WTC11 (cell line): ENCODE data around the gene ELMO1. TPM values are rescaled to one million over a fixed set of nuclear protein-coding genes. Genes with fewer than 3 reads are reported as not detected.

Experiments
- ATAC-seq: fragments of 200-7000 bp; cut with Tn5 transposase; 2 replicates; pipeline ENCODE4 v1.10.0; 2021; ENCODE audit warnings: mild to moderate bottlenecking, moderate library complexity
- CTCF ChIA-PET: fragments of 300-600 bp; sonication (Branson Sonifier 250); formaldehyde crosslinking; loops from one replicate; lab custom pipeline; 2021; ENCODE audit warnings: antibody characterized with exemption; lab: Charles Lee
- POLR2A ChIA-PET: fragments of 350-600 bp; sonication (Branson Sonifier 250); formaldehyde crosslinking; loops from one replicate; lab custom pipeline; 2021; ENCODE audit warnings: antibody characterized with exemption; lab: Charles Lee
- DNase-seq: peaks from one replicate; pipeline ENCODE4 v3.0.0; 2021; ENCODE audit warnings: low spot score
- H3K27ac Mint-ChIP-seq: 2 replicates; pipeline ENCODE4 v1.8.0; 2021; ENCODE audit warnings: mixed read lengths
- H3K27me3 Mint-ChIP-seq: 2 replicates; pipeline ENCODE4 v1.8.0; 2021; ENCODE audit warnings: low read depth, mild to moderate bottlenecking, moderate library complexity, mixed read lengths
- H3K36me3 Mint-ChIP-seq: 2 replicates; pipeline ENCODE4 v1.8.0; 2021; ENCODE audit warnings: mixed read lengths
- H3K4me1 Mint-ChIP-seq: 2 replicates; pipeline ENCODE4 v1.8.0; 2022; ENCODE audit warnings: mixed read lengths
- H3K4me3 Mint-ChIP-seq: 2 replicates; pipeline ENCODE4 v1.8.0; 2021; ENCODE audit warnings: mild to moderate bottlenecking, moderate library complexity, mixed read lengths
- H3K9me3 Mint-ChIP-seq: 2 replicates; pipeline ENCODE4 v1.8.0; 2021; ENCODE audit warnings: mixed read lengths
- AR ChIP-seq: fragments of 250-450 bp; sonication (Bioruptor Pico); IDR thresholded peaks from 2 replicates; pipeline ENCODE4 v1.9.0; 2021; ENCODE audit warnings: mild to moderate bottlenecking
- ATF2 ChIP-seq: sonication (generic); formaldehyde crosslinking; IDR thresholded peaks from 2 replicates; pipeline ENCODE4 v1.8.1; 2022; ENCODE audit warnings: low read depth, missing genetic modification reagents, borderline replicate concordance
- ATF3 ChIP-seq: sonication (generic); formaldehyde crosslinking; conservative IDR thresholded peaks from 2 replicates; pipeline ENCODE4 v1.8.1; 2022; ENCODE audit warnings: mild to moderate bottlenecking, missing genetic modification reagents
- E2F1 ChIP-seq: sonication (generic); formaldehyde crosslinking; IDR thresholded peaks from 2 replicates; pipeline ENCODE4 v1.8.0; 2022; ENCODE audit warnings: mild to moderate bottlenecking, missing genetic modification reagents
- ELF4 ChIP-seq: sonication (generic); formaldehyde crosslinking; IDR thresholded peaks from 2 replicates; pipeline ENCODE4 v1.8.1; 2022; ENCODE audit warnings: low read depth, mild to moderate bottlenecking, moderate library complexity, missing genetic modification reagents
- EMX1 ChIP-seq: fragments of 250-450 bp; sonication (Bioruptor Pico); IDR thresholded peaks from 2 replicates; pipeline ENCODE4 v1.8.0; 2021; ENCODE audit warnings: mild to moderate bottlenecking
- ESRRA ChIP-seq: sonication (generic); formaldehyde crosslinking; IDR thresholded peaks from 2 replicates; pipeline ENCODE4 v1.8.1; 2022; ENCODE audit warnings: mild to moderate bottlenecking, missing genetic modification reagents, borderline replicate concordance
- FOXP4 ChIP-seq: sonication (generic); formaldehyde crosslinking; IDR thresholded peaks from 2 replicates; pipeline ENCODE4 v1.8.0; 2022; ENCODE audit warnings: mild to moderate bottlenecking, missing genetic modification reagents
- GRHL2 ChIP-seq: fragments of 250-450 bp; sonication (Bioruptor Pico); IDR thresholded peaks from 2 replicates; pipeline ENCODE4 v1.8.0; 2022; ENCODE audit warnings: mild to moderate bottlenecking, moderate library complexity; ENCODE audit not compliant: insufficient replicate concordance, severe bottlenecking
- GTF2I ChIP-seq: fragments of 250-450 bp; sonication (Bioruptor Pico); conservative IDR thresholded peaks from 2 replicates; pipeline ENCODE4 v1.4.0; 2021; ENCODE audit warnings: mild to moderate bottlenecking
- MXD4 ChIP-seq: fragments of 250-450 bp; sonication (Bioruptor Pico); IDR thresholded peaks from 2 replicates; pipeline ENCODE4 v1.8.0; 2021; ENCODE audit warnings: mild to moderate bottlenecking, moderate library complexity, borderline replicate concordance
- OVOL2 ChIP-seq: fragments of 250-450 bp; sonication (Bioruptor Pico); IDR thresholded peaks from 2 replicates; pipeline ENCODE4 v1.9.0; 2021; ENCODE audit warnings: mild to moderate bottlenecking, borderline replicate concordance
- PREB ChIP-seq: sonication (generic); formaldehyde crosslinking; IDR thresholded peaks from 2 replicates; pipeline ENCODE4 v1.8.1; 2022; ENCODE audit warnings: mild to moderate bottlenecking, missing genetic modification reagents, moderate library complexity, borderline replicate concordance
- RELA ChIP-seq: sonication (generic); formaldehyde crosslinking; IDR thresholded peaks from 2 replicates; pipeline ENCODE4 v1.8.1; 2022; ENCODE audit warnings: missing genetic modification reagents, mild to moderate bottlenecking, borderline replicate concordance
- TP53 ChIP-seq: sonication (generic); formaldehyde crosslinking; IDR thresholded peaks from 2 replicates; pipeline ENCODE4 v1.8.1; 2023; ENCODE audit warnings: mild to moderate bottlenecking, missing genetic modification reagents
- USF2 ChIP-seq: sonication (generic); formaldehyde crosslinking; IDR thresholded peaks from 2 replicates; pipeline ENCODE4 v1.8.1; 2023; ENCODE audit warnings: mild to moderate bottlenecking, missing genetic modification reagents, moderate library complexity
- ZNF281 ChIP-seq: sonication (generic); formaldehyde crosslinking; IDR thresholded peaks from 2 replicates; pipeline ENCODE4 v1.8.0; 2023; ENCODE audit warnings: mild to moderate bottlenecking, missing genetic modification reagents
- ZNF396 ChIP-seq: fragments of 250-450 bp; sonication (Bioruptor Pico); IDR thresholded peaks from 2 replicates; pipeline ENCODE4 v1.8.0; 2021; ENCODE audit warnings: mild to moderate bottlenecking, moderate library complexity, borderline replicate concordance
- ZNF671 ChIP-seq: fragments of 250-450 bp; sonication (Bioruptor Pico); IDR thresholded peaks from 2 replicates; pipeline ENCODE4 v1.8.0; 2021; ENCODE audit warnings: mild to moderate bottlenecking
- ZSCAN18 ChIP-seq: fragments of 250-450 bp; sonication (Bioruptor Pico); IDR thresholded peaks from 2 replicates; pipeline ENCODE4 v2.1.2; 2022; ENCODE audit warnings: mild to moderate bottlenecking, moderate library complexity
- total RNA-seq: library from RNA; stranded (reverse); gene quantifications from 3 replicates; pipeline ENCODE4 v1.2.3, GENCODE V29; 2021

ELMO1 gene
- total RNA-seq, 1 experiment from 2014 or later: 19.4 TPM

GRCh38 chr7:37488163-37488764 is 39.6 kb upstream of the ELMO1 start (continued):
- no peak for TF ChIP-seq GTF2I
- TF ChIP-seq ZNF396: no peak
- TF ChIP-seq AR (CRISPR knock-in tag): no peak
- no peak for TF ChIP-seq E2F1
- TF ChIP-seq ZNF671: no peak
- no peak for TF ChIP-seq PREB
- TF ChIP-seq, all 79 proteins: peak for 0

GRCh38 chr7:37484426-37485073 is 35.9 kb upstream of the ELMO1 start:
- Mint-ChIP-seq H3K36me3 (peaks cover 20% of the 10 kb centered on the region), H3K4me3 (no peak overlapping the region), H3K4me1 (peaks cover 23% of the 10 kb centered on the region), H3K9me3 (peaks cover 16% of the 10 kb centered on the region), H3K27ac (no peak overlapping the region), H3K27me3 (peaks cover 3% of the 10 kb centered on the region; the same call in 1 of the 2 replicates)
- ATAC-seq (no peak), DNase-seq (no peak)
- ChIA-PET POLR2A (no interaction called here), CTCF (interaction anchor here (0.7 kb wide), 1 partner anchor 25 kb away, joined by 3 read pairs; no protein-coding TSS in a partner anchor)
- TF ChIP-seq RELA (CRISPR knock-in tag): no peak
- no peak for TF ChIP-seq OVOL2 (CRISPR knock-in tag)
- TF ChIP-seq USF2 (CRISPR knock-in tag): no peak
- TF ChIP-seq ZNF281 (CRISPR knock-in tag): no peak
- TF ChIP-seq ZSCAN18: no peak
- no peak for TF ChIP-seq ATF2 (CRISPR knock-in tag)
- TF ChIP-seq ATF3 (CRISPR knock-in tag): no peak
- no peak for TF ChIP-seq ELF4 (CRISPR knock-in tag)
- TF ChIP-seq ESRRA (CRISPR knock-in tag): no peak
- no peak for TF ChIP-seq FOXP4 (CRISPR knock-in tag)
- no peak for TF ChIP-seq MXD4
- TF ChIP-seq GRHL2 (CRISPR knock-in tag): no peak
- no peak for TF ChIP-seq EMX1
- no peak for TF ChIP-seq TP53 (CRISPR knock-in tag)
